CD4-positive, alpha-beta T cell treated with Interferon alpha-2 for 1 hour (primary cell): ENCODE data around the gene MIA.
"Not testable (repeated sequence)": the region's sequence is repeated elsewhere in the genome, so short reads cannot be mapped to it uniquely, and the experiment has no call there.

ENCODE experiments used
- DNase-seq, 2 donors: peaks; one replicate each; pipeline ENCODE4 v3.0.0-alpha.2; 2020 to 2022

The MIA gene

GRCh38 chr19:40803857-40804782 lies 28.8 kb downstream of the MIA start:
- peak; percentile 84 to 92 for DNase-seq

- DNase-seq = peak in 1 of 2 donors; percentile 40
Observed at GRCh38 chr19:40804783-40805242, 29.5 kb downstream of the MIA start.

- DNase-seq = peak; percentile 36 to 73
Observed at GRCh38 chr19:40805258-40805868, 30.0 kb downstream of the MIA start.

- DNase-seq = peak; percentile 89 to 95
Observed at GRCh38 chr19:40806423-40807146, 31.3 kb downstream of the MIA start.

- peak in 1 of 2 donors; percentile 46 for DNase-seq
Observed at GRCh38 chr19:40807147-40808020, 32.1 kb downstream of the MIA start.

GRCh38 chr19:40808021-40808325 lies 32.7 kb downstream of the MIA start:
- DNase-seq = no peak

GRCh38 chr19:40808497-40808896 lies 33.2 kb downstream of the MIA start:
- DNase-seq = no peak

GRCh38 chr19:40809358-40810086 lies 34.2 kb downstream of the MIA start:
- DNase-seq = no peak

GRCh38 chr19:40810160-40810559 lies 34.8 kb downstream of the MIA start:
- DNase-seq = no peak

- DNase-seq = peak; percentile 64 to 67
Observed at GRCh38 chr19:40810649-40811408, 35.5 kb downstream of the MIA start.

- peak in 1 of 2 donors; percentile 26 for DNase-seq
Observed at GRCh38 chr19:40811478-40812341, 36.4 kb downstream of the MIA start.

- not testable (repeated sequence) for DNase-seq
Observed at GRCh38 chr19:40812571-40812970, 37.2 kb downstream of the MIA start.

- no peak for DNase-seq
Observed at GRCh38 chr19:40813182-40813581, 37.9 kb downstream of the MIA start.

GRCh38 chr19:40815223-40815622 lies 39.9 kb downstream of the MIA start:
- DNase-seq = no peak

- DNase-seq = peak; percentile 80 to 86
Observed at GRCh38 chr19:40818480-40819399, 43.4 kb downstream of the MIA start.

GRCh38 chr19:40819479-40820234 lies 44.3 kb downstream of the MIA start:
- DNase-seq = peak; percentile 62 to 76

- no peak for DNase-seq
Observed at GRCh38 chr19:40822161-40822560, 46.8 kb downstream of the MIA start.
